Neural progenitor cell (in vitro differentiated cells): Measurements from ENCODE around the gene ABAT.

ENCODE experiments used
- CTCF ChIP-seq: fragments of 200-600 bp; sonication (generic); IDR thresholded peaks from 2 replicates; pipeline ENCODE4 v1.5.1; 2017; ENCODE audit warnings: antibody characterized with exemption, mild to moderate bottlenecking
- EZH2phosphoT487 ChIP-seq: fragments of 200-600 bp; sonication (generic); IDR thresholded peaks from 2 replicates; pipeline ENCODE4 v1.6.1; 2017; ENCODE audit warnings: antibody characterized with exemption

DNA sequence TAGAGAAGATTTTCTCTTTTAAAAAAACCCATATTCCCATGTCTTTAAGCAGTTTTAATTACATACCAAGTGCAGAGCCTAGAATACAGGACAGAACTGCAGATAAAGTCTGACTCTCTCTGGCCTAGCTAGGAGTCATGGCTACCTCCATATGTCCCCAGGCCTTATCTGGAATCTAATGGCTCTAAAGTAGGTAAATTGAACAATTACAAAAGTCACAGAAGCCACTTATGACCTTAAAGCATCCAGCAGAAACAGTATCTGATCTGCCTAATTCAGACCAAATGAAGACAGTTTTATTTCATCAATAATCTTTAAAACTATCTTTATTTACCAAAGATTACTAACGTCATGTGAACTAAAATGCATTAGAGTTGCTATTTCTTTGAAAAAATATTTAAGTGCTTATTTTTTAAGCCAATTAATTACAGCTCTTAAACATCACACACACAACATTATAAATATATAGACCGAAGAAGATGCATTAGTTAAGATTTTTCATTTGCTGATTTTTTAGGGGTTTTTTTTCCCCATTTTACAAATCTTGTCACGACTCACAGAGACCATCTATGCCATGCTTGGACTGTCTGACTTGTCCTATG lies 152.0 kb downstream of the ABAT start:
- no peak for TF ChIP-seq CTCF
- no peak for TF ChIP-seq EZH2phosphoT487
